Measurements from ENCODE around the gene IDH3G. TPM values are rescaled to one million over a fixed set of nuclear protein-coding genes. Genes with fewer than 3 reads are reported as not detected.

IDH3G gene
- total RNA-seq, 1 experiment from 2014 or later, result 89.4 TPM

- ChIA-PET CTCF (no interaction called here), POLR2A (no interaction called here)
- no peak overlapping the region for H3K4me3 ChIP-seq (ENCODE audit: low read depth in 2 of 2, low read length in 2 of 2)
- ATAC-seq (no peak), DNase-seq (ENCODE audit: low read depth, low spot score) (no peak)
- H3K9me3 ChIP-seq (ENCODE audit: control insufficient read depth, insufficient read depth, low read depth, low read length), result no peaks in the 10 kb centered on the region
- no TSS peak for BruUV-seq (replicated peaks)
- H3K36me3 ChIP-seq (ENCODE audit: control insufficient read depth, insufficient read depth, low read length), result no peaks in the 10 kb centered on the region
- no peaks in the 10 kb centered on the region for H3K27me3 ChIP-seq (ENCODE audit: control insufficient read depth, insufficient read depth, low read length)
- in situ Hi-C loops (cut with HindIII; ENCODE audit: low pct_unique_long_range_greater_than_20kb, low sequenced_read_pairs) (no loop called here), intact Hi-C loops (cut with micrococcal nuclease; ENCODE audit: unreplicated experiment) (no loop called here)
- H3K27ac ChIP-seq (ENCODE audit: low read length), result no peak overlapping the region
- peaks cover 16% of the 10 kb centered on the region for H3K4me1 ChIP-seq (ENCODE audit: control insufficient read depth, insufficient read depth, low read length)
- TF ChIP-seq CTCF (IDR thresholded peaks at IDR 0.05), result no peak
- no peak for TF ChIP-seq TCF7L2 (IDR thresholded peaks at IDR 0.05; ENCODE audit: low read depth, low read length)
- TF ChIP-seq REST (IDR thresholded peaks at IDR 0.05; ENCODE audit: insufficient read depth in 1 of 2, low read depth in 2 of 2, low read length in 1 of 2), result no peak
Observed at GRCh38 chrX:153779891-153780677, 14.1 kb downstream of the IDH3G start.

GRCh38 chrX:153778684-153779101 is 15.5 kb downstream of the IDH3G start:
- POLR2A ChIA-PET, result interaction anchor here (1.1 kb wide), 1 partner anchor 100 kb away, joined by 4 read pairs; no protein-coding TSS in a partner anchor

More at GRCh38 chrX:153778684-153779101, 15.5 kb downstream of the IDH3G start:
- Histone ChIP-seq H3K4me3 (ENCODE audit: low read depth in 2 of 2, low read length in 2 of 2) (no peak overlapping the region), H3K36me3 (ENCODE audit: control insufficient read depth, insufficient read depth, low read length) (no peaks in the 10 kb centered on the region), H3K9me3 (ENCODE audit: control insufficient read depth, insufficient read depth, low read depth, low read length) (no peaks in the 10 kb centered on the region), H3K4me1 (ENCODE audit: control insufficient read depth, insufficient read depth, low read length) (peaks cover 16% of the 10 kb centered on the region), H3K27ac (ENCODE audit: low read length) (no peak overlapping the region), H3K27me3 (ENCODE audit: control insufficient read depth, insufficient read depth, low read length) (no peaks in the 10 kb centered on the region)
- intact Hi-C loops (cut with micrococcal nuclease; ENCODE audit: unreplicated experiment), result no loop called here
- DNase-seq (ENCODE audit: low read depth, low spot score), result no peak
- ATAC-seq, result no peak
- TF ChIP-seq REST (IDR thresholded peaks at IDR 0.05; ENCODE audit: insufficient read depth in 1 of 2, low read depth in 2 of 2, low read length in 1 of 2), result no peak
- no peak for TF ChIP-seq POLR2AphosphoS5 (IDR thresholded peaks at IDR 0.05; ENCODE audit: low read depth, low read length)
- TF ChIP-seq TCF7L2 (IDR thresholded peaks at IDR 0.05; ENCODE audit: low read depth, low read length), result no peak
- TF ChIP-seq CTCF (IDR thresholded peaks at IDR 0.05), result no peak
- no peak for TF ChIP-seq SIN3A (IDR thresholded peaks at IDR 0.05; ENCODE audit: borderline replicate concordance, insufficient read depth, low read depth, low read length)
- CTCF ChIA-PET, result no interaction called here
- no TSS peak for BruUV-seq (replicated peaks)
- in situ Hi-C loops (cut with HindIII; ENCODE audit: low pct_unique_long_range_greater_than_20kb, low sequenced_read_pairs), result no loop called here
